Psoas muscle (tissue), 8 donors: ENCODE measurements around the gene ARL6IP5. TPM values are rescaled to one million over a fixed set of nuclear protein-coding genes. Genes with fewer than 3 reads are reported as not detected.

ENCODE experiments used
- ATAC-seq, 4 donors: fragments of 200-7000 bp; cut with Tn5 transposase; one replicate each; pipeline ENCODE4 v1.9.1; 2020; ENCODE audit warnings: moderate library complexity in 3 of 4, mild to moderate bottlenecking in 2 of 4
- DNase-seq, 2 donors: peaks; one replicate each; pipeline ENCODE4 v3.0.0-alpha.2; 2020
- H3K27ac ChIP-seq: fragments of 200-600 bp; one replicate; pipeline ENCODE4 v1.8.0; 2022
- H3K27me3 ChIP-seq, 3 donors: fragments of 200-600 bp in 1 of 3; one replicate each; pipeline versions ENCODE4 v1.6.1 to v1.8.0; 2013 to 2022; ENCODE audit warnings: low read length in 2 of 3, mild to moderate bottlenecking in 2 of 3, moderate library complexity in 1 of 3; ENCODE audit not compliant: insufficient read depth in 3 of 3
- H3K36me3 ChIP-seq, 2 donors: fragments of 200-600 bp in 1 of 2; one replicate each; pipeline versions ENCODE4 v1.6.1 to v1.8.0; 2013 to 2022; ENCODE audit warnings: low read depth in 1 of 2, mild to moderate bottlenecking in 1 of 2, moderate library complexity in 1 of 2; ENCODE audit not compliant: insufficient read depth in 1 of 2
- H3K4me1 ChIP-seq: fragments of 200-600 bp; one replicate; pipeline ENCODE4 v1.8.0; 2022
- H3K4me3 ChIP-seq: fragments of 200-600 bp; one replicate; pipeline ENCODE4 v1.8.0; 2022; ENCODE audit warnings: mild to moderate bottlenecking
- H3K9me3 ChIP-seq: fragments of 200-600 bp; one replicate; pipeline ENCODE4 v1.8.0; 2022
- WGBS, 3 donors: extraction: QIAGEN DNeasy Blood & Tissue Kit; methylation state at CpG; one replicate each; pipeline versions ENCODE4 v1.1.6 to v1.1.7; 2013; 5-methylcytosine and 5-hydroxymethylcytosine counted together
- intact Hi-C, 2 donors: fragments of 100-400 bp; cut with DNase I; formaldehyde crosslinking; loops; one replicate each; pipeline versions ENCODE4 v1.11.0 to v1.14.2; 2022
- polyA plus RNA-seq, 3 donors: library from polyadenylated mRNA; stranded (reverse); fragments of 200-250 nt; gene quantifications; one replicate each; pipeline ENCODE4 v1.2.3, GENCODE V29; 2013
- total RNA-seq, 4 donors: library from RNA; stranded (reverse); fragmentation: NEBNext Ultra II Directional in 2 of 4; extraction: Animal tissue kit (Norgen Biotek cat#: 25700) in 2 of 4; gene quantifications; one replicate each; pipeline versions ENCODE4 v1.2.1 to v1.2.4, GENCODE V29; 2021 to 2023
- TF ChIP-seq, protein P1 (sequence below): fragments of 200-600 bp; IDR thresholded peaks from one replicate; pipeline ENCODE4 v1.8.0; 2022; ENCODE audit warnings: antibody characterized with exemption
- donor health status: healthy with polysubstance abuse.
- donor health status: DM: no; HTN: no; CAD: no; lungs with moderate emphysema.
- donor health status: Bipolar disorder and iron deficiency.
- donor health status: healthy.
- donor health status: DM: yes; HTN: yes; CAD: no.
- donor health status: DM: no; HTN: no; CAD: no.
- donor health status: DM: no; HTN: no; CAD: no.
- donor health status: DM: yes; HTN: yes; CAD: no.

ARL6IP5 gene
- total and polyA plus RNA-seq, 7 donors, result 82.1 to 191 (median 146) TPM

DNA sequence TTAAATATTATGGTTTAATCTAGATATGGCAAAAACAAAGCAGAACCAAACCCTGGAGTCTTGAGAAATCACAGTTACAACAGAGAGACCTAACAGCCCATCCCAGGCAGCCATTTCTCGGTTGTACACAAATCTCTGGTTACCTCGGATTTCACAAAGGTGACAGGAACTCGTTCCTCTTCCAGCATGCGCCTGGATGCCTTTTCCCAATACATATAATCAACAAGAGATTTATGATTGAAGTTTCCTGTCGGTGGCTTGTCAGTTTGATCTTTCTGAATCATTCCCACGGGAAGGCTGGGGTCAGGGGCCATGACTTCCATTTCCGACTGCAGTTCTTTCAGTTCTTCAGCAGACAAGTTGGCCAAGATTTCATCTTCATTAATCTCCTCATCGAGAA, 37.2 kb downstream of the ARL6IP5 start:
- H3K27ac ChIP-seq, result peak overlapping the region; percentile 98
- H3K4me3 ChIP-seq, result peak overlapping the region; percentile 65
- H3K4me1 ChIP-seq, result peaks cover 42% of the 10 kb centered on the region
- intact Hi-C loops, result loop anchor here in 1 of 2 donors (1.0 to 2.0 kb wide), 2 partner anchors 21 to 184 kb away; no protein-coding TSS in a partner anchor
- H3K36me3 ChIP-seq, result peaks cover 0 to 6% of the 10 kb centered on the region in 2 donors
- peak; percentile 34 to 69 for DNase-seq
- ATAC-seq, result peak; percentile 60 to 82 (median 80)
- H3K9me3 ChIP-seq, result no peaks in the 10 kb centered on the region
- 10 to 11% (median 10%) methylated on average over 8 of the region's 8 CpGs for WGBS, 3 donors
- TF ChIP-seq, protein P1, sequence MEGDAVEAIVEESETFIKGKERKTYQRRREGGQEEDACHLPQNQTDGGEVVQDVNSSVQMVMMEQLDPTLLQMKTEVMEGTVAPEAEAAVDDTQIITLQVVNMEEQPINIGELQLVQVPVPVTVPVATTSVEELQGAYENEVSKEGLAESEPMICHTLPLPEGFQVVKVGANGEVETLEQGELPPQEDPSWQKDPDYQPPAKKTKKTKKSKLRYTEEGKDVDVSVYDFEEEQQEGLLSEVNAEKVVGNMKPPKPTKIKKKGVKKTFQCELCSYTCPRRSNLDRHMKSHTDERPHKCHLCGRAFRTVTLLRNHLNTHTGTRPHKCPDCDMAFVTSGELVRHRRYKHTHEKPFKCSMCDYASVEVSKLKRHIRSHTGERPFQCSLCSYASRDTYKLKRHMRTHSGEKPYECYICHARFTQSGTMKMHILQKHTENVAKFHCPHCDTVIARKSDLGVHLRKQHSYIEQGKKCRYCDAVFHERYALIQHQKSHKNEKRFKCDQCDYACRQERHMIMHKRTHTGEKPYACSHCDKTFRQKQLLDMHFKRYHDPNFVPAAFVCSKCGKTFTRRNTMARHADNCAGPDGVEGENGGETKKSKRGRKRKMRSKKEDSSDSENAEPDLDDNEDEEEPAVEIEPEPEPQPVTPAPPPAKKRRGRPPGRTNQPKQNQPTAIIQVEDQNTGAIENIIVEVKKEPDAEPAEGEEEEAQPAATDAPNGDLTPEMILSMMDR, result no peak
- no peaks in the 10 kb centered on the region for H3K27me3 ChIP-seq

DNA sequence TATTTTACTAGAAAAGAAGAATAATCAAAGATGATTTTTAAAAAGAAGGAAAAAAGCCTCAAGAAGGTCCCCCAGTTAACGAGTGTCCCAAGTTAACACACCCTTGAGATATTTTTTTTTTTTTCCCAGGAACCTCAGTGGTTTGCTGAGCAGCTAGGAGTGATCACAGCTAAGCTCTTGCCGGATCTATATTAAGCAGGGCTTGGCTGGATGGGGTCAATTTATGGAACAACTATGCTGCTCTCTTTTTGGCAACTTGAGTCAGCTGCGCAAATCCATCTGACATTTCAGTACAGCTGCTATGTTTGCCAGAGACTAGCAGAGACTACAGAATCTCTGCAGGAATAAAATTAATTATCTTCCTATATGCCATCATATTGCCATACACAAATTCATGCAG, 37.7 kb downstream of the ARL6IP5 start, which contains the start of gene LMOD3:
LMOD3 (minus strand) TSS at position 193 of the 400 bp plus-strand sequence. CDS start 209 bp downstream, outside the sequence.
- Histone ChIP-seq H3K27ac (peak within 1 kb of the TSS; percentile 98), H3K4me1 (peaks cover 38% of the 10 kb centered on the region), H3K36me3 (peaks cover 0 to 6% of the 10 kb centered on the region in 2 donors), H3K9me3 (no peaks in the 10 kb centered on the region), H3K4me3 (peak within 1 kb of the TSS; percentile 65), H3K27me3 (no peaks in the 10 kb centered on the region)
- no peak for DNase-seq
- peak; percentile 80 to 85 (median 82) for ATAC-seq
- WGBS, 3 donors, result 15 to 31% (median 17%) methylated on average over 3 of the region's 3 CpGs
- TF ChIP-seq, protein P1, result no peak
- intact Hi-C loops, result loop anchor here in 1 of 2 donors (2.0 kb wide), 1 partner anchor 20 kb away; no protein-coding TSS in a partner anchor

DNA sequence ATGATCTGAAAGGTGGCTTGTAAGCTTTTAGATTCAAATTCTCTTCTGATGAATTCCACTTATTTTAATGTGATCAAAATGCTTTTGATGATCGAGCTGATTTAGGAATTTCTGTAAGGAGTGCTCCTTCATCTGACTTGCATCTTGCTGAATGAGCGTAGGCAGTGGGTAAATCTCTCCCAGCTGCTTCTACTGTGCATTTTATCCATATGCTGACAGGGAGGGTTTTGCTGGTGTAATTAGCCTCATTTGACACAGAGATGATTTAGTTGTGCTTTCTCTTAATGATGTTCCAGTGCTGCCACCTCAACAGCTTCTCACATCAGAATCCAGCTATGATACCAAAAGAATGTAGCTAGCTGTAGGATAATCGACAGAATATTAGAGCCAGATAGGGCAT, 41.5 kb downstream of the ARL6IP5 start:
- Histone ChIP-seq H3K4me3 (peak overlapping the region; percentile 31), H3K36me3 (no peaks in the 10 kb centered on the region), H3K9me3 (no peaks in the 10 kb centered on the region), H3K27ac (peak overlapping the region; percentile 98), H3K27me3 (no peaks in the 10 kb centered on the region), H3K4me1 (peaks cover 36% of the 10 kb centered on the region)
- TF ChIP-seq, protein P1, result no peak
- DNase-seq, result no peak
- intact Hi-C loops, result no loop called here
- no peak for ATAC-seq
- WGBS, 3 donors, result 60 to 78% (median 70%) methylated on average over 3 of the region's 3 CpGs

DNA sequence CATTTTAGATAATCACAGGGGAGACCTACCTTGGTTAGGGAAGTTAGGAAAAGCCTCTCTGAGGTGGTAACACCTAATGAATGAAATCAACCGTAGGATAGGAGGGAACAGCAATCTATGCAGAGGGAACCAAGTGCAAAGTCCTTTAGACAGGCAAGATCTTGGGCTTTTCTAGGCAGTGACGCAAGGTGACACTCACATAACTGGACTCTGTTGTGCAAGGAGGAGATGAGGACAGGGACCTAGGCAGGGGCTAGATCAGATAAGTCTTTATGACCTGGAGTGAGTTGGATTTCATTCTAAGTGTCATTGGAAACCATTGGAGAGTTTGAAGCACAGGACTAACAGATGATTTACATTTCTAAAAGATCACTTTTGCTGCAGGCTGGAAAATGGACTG, 42.3 kb downstream of the ARL6IP5 start:
- DNase-seq (no peak), ATAC-seq (peak; percentile 54 to 62 (median 60))
- intact Hi-C loops, result no loop called here
- Histone ChIP-seq H3K4me3 (peak overlapping the region; percentile 31), H3K9me3 (no peaks in the 10 kb centered on the region), H3K36me3 (no peaks in the 10 kb centered on the region), H3K27ac (peak overlapping the region; percentile 98), H3K27me3 (no peaks in the 10 kb centered on the region), H3K4me1 (peaks cover 36% of the 10 kb centered on the region)
- TF ChIP-seq, protein P1, result no peak
- 21 to 69% (median 45%) methylated on average over 2 of the region's 2 CpGs for WGBS, 3 donors

DNA sequence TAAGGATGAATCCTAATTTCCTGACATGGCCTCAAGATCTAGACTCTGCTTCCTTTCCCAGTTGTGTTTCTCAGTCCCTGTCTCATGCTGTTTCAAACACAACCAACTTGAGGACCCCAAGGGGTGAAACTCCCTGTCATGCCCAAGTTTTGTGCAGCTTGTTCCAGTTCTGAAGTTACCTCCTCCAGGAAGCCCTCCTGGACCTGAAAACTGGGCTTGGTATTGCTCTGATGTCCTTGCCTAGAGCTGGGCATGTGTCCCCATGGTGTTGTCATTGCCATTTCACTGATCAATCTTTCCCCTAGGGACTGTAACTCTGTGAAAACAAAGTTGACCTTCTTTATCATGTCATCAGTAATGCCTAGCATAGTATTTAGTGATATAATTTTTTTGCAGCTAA, 43.8 kb downstream of the ARL6IP5 start:
- Histone ChIP-seq H3K9me3 (no peaks in the 10 kb centered on the region), H3K4me1 (peaks cover 26% of the 10 kb centered on the region), H3K27ac (peak overlapping the region; percentile 76), H3K4me3 (no peak overlapping the region), H3K36me3 (no peaks in the 10 kb centered on the region), H3K27me3 (no peaks in the 10 kb centered on the region)
- DNase-seq, result no peak
- intact Hi-C loops, result no loop called here
- no peak for ATAC-seq
- TF ChIP-seq, protein P1, result no peak
